Lower lobe of right lung (tissue), 2 donors: Measurements from ENCODE around the gene PRR29. TPM values are rescaled to one million over a fixed set of nuclear protein-coding genes. Genes with fewer than 3 reads are reported as not detected.

Source experiments
- ATAC-seq, 2 donors: fragments of 200-7000 bp; cut with Tn5 transposase; one replicate each; pipeline ENCODE4 v1.9.1; 2020 to 2022; ENCODE audit warnings: mild to moderate bottlenecking in 2 of 2, moderate library complexity in 2 of 2
- DNase-seq: peaks from one replicate; pipeline ENCODE4 v3.0.0-alpha.2; 2020
- H3K27ac ChIP-seq: fragments of 200-600 bp; one replicate; pipeline ENCODE4 v1.8.0; 2022
- H3K27me3 ChIP-seq: fragments of 200-600 bp; one replicate; pipeline ENCODE4 v1.8.0; 2022; ENCODE audit warnings: low read depth
- H3K36me3 ChIP-seq: fragments of 200-600 bp; one replicate; pipeline ENCODE4 v1.8.0; 2022; ENCODE audit warnings: mild to moderate bottlenecking
- H3K4me1 ChIP-seq: fragments of 200-600 bp; one replicate; pipeline ENCODE4 v1.8.0; 2022
- H3K4me3 ChIP-seq: fragments of 200-600 bp; one replicate; pipeline ENCODE4 v1.8.0; 2022; ENCODE audit warnings: mild to moderate bottlenecking
- H3K9me3 ChIP-seq: fragments of 200-600 bp; one replicate; pipeline ENCODE4 v1.8.0; 2022
- intact Hi-C: fragments of 100-400 bp; cut with DNase I; formaldehyde crosslinking; loops from one replicate; pipeline ENCODE4 v1.11.0; 2022
- total RNA-seq: library from RNA; stranded (reverse); fragmentation: NEBNext Ultra II Directional; extraction: Animal tissue kit (Norgen Biotek cat#: 25700); gene quantifications from one replicate; pipeline ENCODE4 v1.2.1, GENCODE V29; 2021
- TF ChIP-seq, protein P1 (sequence below): fragments of 200-600 bp; IDR thresholded peaks from one replicate; pipeline ENCODE4 v1.8.0; 2022; ENCODE audit warnings: antibody characterized with exemption, mild to moderate bottlenecking
- donor health status: DM: no; HTN: yes; CAD: no; lungs with severe emphysema.

The PRR29 gene
- total RNA-seq, 1 donor from 2014 or later, result 11.3 TPM

DNA sequence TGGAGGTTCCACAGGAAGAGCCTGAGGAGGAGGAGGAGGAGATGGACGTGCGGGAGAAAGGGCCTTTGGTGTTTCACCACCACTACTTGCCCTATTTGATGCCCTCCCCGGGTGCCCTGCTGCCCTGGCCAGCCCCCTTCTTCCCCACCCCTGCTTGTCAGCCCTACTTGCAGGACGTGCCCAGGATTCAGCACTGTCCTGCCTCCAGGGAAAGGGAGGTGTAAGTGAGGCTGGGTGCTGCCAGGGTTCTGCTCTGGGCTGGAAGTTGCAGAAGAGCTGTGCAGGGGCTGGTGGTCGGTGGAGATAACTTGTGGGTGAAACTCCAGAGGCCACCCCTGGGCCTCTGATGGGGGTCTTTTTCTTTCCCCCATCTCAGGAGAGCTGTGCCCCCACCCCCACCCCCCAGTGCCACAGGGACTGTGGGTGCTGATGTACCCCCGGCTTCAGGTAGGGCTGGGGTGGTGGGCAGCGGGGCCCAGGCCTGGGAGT lies 3.0 kb downstream of the PRR29 start:
- H3K4me3 ChIP-seq, result no peak overlapping the region
- H3K36me3 ChIP-seq, result peaks cover 22% of the 10 kb centered on the region
- ATAC-seq (no peak), DNase-seq (no peak)
- H3K9me3 ChIP-seq, result no peaks in the 10 kb centered on the region
- peaks cover 49% of the 10 kb centered on the region for H3K4me1 ChIP-seq
- TF ChIP-seq, protein P1, sequence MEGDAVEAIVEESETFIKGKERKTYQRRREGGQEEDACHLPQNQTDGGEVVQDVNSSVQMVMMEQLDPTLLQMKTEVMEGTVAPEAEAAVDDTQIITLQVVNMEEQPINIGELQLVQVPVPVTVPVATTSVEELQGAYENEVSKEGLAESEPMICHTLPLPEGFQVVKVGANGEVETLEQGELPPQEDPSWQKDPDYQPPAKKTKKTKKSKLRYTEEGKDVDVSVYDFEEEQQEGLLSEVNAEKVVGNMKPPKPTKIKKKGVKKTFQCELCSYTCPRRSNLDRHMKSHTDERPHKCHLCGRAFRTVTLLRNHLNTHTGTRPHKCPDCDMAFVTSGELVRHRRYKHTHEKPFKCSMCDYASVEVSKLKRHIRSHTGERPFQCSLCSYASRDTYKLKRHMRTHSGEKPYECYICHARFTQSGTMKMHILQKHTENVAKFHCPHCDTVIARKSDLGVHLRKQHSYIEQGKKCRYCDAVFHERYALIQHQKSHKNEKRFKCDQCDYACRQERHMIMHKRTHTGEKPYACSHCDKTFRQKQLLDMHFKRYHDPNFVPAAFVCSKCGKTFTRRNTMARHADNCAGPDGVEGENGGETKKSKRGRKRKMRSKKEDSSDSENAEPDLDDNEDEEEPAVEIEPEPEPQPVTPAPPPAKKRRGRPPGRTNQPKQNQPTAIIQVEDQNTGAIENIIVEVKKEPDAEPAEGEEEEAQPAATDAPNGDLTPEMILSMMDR, result no peak
- intact Hi-C loops, result no loop called here
- H3K27ac ChIP-seq, result peak overlapping the region; percentile 71
- H3K27me3 ChIP-seq, result peaks cover 15% of the 10 kb centered on the region

DNA sequence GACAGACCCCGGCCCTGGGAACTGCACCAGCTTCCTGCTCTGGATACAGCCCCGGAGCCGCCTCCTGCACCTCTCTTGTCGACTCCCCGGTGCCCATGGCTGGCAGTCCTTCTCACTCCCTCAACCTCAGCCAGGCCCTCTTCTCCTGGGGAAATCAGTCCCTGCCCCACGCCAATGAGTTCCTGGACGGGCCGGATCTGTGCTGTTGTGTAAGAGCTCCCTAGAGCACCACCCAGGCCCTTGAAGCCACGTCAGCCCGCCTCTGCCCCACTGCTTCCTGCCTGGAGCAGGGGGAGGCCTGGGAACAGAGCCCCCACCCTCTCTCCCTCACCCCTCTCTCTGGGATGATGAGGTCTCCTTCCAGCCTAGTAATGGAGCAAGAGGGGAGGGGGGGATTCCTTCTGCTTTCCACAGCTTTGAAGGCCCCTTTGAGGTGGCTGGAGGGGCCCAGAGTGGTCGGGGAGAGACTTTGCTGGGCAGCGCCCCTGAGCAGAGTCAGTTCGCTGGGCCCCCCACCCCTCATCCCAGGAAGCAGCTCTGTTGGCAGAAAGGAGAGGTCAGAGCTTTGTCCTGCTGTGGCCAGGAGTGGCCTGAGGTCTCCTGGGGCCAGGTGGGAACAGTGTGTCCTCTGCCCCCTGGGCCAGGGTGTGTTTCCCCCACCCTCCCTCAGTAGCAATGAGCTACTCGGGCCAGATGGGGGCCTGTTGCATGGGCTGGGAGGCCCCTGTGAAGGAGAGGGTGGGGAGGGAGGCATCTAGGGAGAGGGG lies 3.8 kb downstream of the PRR29 start:
- H3K4me3 ChIP-seq, result no peak overlapping the region
- H3K9me3 ChIP-seq, result no peaks in the 10 kb centered on the region
- H3K36me3 ChIP-seq, result peaks cover 22% of the 10 kb centered on the region
- peaks cover 57% of the 10 kb centered on the region for H3K4me1 ChIP-seq
- ATAC-seq, result peak; percentile 69 to 84
- intact Hi-C loops, result no loop called here
- peak; percentile 79 for DNase-seq
- peaks cover 15% of the 10 kb centered on the region for H3K27me3 ChIP-seq
- TF ChIP-seq, protein P1, result no peak
- H3K27ac ChIP-seq, result peak overlapping the region; percentile 71

DNA sequence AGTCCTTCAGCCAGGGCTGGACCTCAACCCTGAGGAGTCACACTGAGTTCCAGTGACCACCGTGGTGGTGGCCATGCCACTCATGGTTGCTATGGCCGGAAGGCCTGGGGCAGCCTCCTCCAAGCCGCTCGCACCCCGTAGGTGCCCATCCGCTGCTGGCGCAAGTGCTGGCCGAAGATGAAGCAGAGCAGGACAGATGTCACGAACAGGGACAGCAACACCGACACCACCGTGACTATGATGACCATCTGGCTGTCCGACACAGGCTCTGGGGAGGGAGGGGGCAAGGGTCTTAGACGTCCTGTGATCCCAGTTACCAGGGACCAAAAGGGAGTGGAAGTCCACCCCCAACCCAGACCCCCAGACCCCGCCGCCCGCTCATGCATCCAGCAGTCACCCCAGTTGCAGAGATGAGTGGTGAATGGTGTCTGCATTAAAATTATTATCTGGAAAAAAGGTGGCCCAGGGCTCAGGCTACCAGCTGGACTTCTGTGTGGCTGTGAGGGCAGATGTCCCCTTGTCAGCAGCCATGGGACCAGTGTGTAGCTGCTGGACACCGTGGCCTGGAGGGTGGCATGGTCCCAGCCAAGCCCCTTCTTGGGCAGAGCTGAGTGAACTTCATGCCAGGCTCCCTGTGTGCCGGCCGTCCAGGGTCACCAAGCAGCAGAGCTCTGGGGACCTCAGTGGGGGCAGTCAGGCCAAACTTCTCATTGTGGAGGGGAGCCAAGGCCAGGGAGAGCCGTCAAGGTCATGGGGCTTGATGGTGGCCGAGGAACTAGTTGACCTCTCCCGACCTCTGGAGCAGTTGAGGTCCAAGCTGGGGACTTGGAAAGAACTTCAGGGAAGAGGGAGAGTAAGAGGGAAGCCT lies 4.7 kb downstream of the PRR29 start:
- peaks cover 22% of the 10 kb centered on the region for H3K36me3 ChIP-seq
- peaks cover 11% of the 10 kb centered on the region for H3K27me3 ChIP-seq
- ATAC-seq (no peak), DNase-seq (no peak)
- H3K4me1 ChIP-seq, result peaks cover 60% of the 10 kb centered on the region
- H3K4me3 ChIP-seq, result no peak overlapping the region
- intact Hi-C loops, result no loop called here
- H3K27ac ChIP-seq, result peak overlapping the region; percentile 71
- TF ChIP-seq, protein P1, result no peak
- no peaks in the 10 kb centered on the region for H3K9me3 ChIP-seq

DNA sequence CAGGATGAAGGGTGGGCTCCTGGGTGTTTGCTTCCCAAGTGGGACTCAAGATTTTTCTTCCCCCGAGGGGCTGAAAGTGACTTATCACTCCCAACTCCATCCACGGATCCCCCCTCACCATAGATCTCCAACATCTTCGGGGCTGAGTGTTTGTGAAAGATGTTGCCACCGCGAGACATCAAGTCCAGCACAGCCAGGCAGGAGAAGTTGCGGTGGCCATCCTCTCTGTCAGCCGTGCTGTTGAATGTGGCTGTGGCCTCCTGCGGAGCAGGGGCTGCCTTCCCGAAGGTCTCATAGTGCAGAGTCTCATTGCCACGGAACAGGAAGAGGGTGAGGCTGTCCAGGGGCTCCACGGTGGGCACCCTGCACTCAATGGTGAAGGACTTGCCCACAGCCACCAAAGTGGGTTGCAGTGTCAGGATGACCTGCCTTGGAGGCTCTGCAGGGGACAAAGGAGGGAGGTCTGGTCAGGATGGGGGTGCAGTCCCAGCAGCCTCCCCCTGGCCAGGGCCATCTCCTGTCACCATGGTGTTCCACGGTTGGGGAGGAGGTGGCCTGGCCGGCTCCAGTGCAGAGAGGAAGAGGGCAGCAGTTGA lies 5.5 kb downstream of the PRR29 start:
- Histone ChIP-seq H3K4me3 (no peak overlapping the region), H3K9me3 (no peaks in the 10 kb centered on the region), H3K36me3 (peaks cover 22% of the 10 kb centered on the region), H3K4me1 (peaks cover 61% of the 10 kb centered on the region), H3K27me3 (peaks cover 5% of the 10 kb centered on the region), H3K27ac (no peak overlapping the region)
- DNase-seq, result no peak
- no peak for ATAC-seq
- TF ChIP-seq, protein P1, result no peak
- intact Hi-C loops, result no loop called here

DNA sequence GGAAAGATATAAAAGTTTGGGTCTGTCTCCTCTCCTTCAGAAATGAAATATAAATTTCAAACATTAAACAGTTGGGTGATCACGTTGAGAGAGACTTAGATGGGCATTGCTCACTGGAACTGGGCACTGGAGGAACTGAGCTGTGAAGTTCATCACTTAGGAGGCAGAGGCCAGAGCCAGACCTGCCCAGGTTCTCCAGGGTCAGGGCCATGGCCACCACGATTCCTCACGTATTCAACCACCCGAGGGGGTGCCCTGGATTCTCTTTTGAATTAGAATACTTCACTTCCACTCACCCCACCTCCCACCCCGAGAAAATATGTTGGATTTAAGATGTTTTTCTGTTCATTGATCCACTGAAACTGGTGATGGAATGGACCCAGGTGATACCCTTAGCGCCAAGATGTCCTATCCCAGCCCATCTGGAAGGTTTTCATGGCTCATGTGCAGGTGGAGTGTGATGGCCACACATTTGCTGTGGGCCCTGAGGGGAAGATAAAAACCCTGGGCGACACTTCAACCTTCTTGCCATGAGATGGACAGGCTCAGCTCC lies 6.1 kb downstream of the PRR29 start:
- Histone ChIP-seq H3K27ac (no peak overlapping the region), H3K4me1 (peaks cover 62% of the 10 kb centered on the region), H3K27me3 (no peaks in the 10 kb centered on the region), H3K9me3 (no peaks in the 10 kb centered on the region), H3K36me3 (peaks cover 22% of the 10 kb centered on the region), H3K4me3 (no peak overlapping the region)
- intact Hi-C loops, result no loop called here
- TF ChIP-seq, protein P1, result no peak
- DNase-seq (no peak), ATAC-seq (no peak)
